Skeletal muscle cell (primary cell): Measurements from ENCODE around the gene WASHC3.
A peak's percentile ranks its signal among the peaks of the same experiment; 100 is the strongest.
"Not testable (repeated sequence)": the region's sequence is repeated elsewhere in the genome, so short reads cannot be mapped to it uniquely, and the experiment has no call there.

Source experiments
- DNase-seq: peaks from one replicate; pipeline ENCODE4 v3.0.0-alpha.2; 2010; ENCODE audit warnings: low read depth
- H3K4me3 ChIP-seq: 2 replicates; pipeline ENCODE4 v1.5.1; 2011; ENCODE audit warnings: low read depth, mild to moderate bottlenecking, control low read depth, low read length, moderate library complexity

The WASHC3 gene

DNA sequence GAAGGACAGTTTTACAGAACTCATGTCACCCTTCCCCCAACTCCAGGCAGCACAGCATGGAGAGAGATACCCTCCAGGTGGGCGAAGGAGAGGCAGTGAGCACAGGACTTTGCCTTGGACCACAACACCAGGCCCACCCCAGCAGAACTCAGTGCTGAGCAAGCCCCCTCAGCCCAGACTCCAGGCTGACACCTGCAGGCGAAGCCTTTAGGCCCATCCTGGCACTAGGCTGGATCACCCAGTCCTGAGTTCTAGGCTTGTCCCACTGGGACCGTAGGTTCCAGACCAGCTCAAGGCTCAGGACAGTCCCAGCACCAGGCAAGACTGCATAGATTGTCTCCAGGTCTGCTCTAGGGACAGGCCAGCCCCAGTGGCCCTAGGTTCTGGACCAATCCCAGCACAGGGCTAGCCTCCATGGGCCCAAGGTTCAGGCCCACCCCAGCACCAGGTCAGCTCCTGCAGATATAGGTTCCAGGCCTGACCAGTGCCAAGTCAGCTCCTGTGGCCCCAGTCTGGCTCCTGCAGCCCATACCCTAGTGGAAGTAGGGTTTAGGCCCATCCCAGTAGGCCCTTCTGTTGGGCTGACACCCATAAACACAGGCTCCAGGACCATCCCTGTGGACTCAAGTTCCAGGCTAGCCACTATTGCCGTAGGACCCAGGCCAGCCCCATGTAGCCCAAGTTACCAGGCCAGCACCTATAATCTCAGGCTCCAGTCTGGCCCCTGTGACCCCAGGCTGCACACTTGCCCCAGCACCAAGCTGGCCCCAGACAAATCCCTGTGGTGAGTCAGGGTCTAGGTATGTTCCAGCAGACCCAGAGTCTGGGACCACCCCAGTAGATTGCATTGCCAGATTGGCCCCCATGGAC, 9.4 kb downstream of the WASHC3 start:
- no peak for DNase-seq
- H3K4me3 ChIP-seq: no peak overlapping the region

GRCh38 chr12:102051431-102051965, 10.3 kb downstream of the WASHC3 start:
- no peak overlapping the region for H3K4me3 ChIP-seq
- no peak for DNase-seq

GRCh38 chr12:102050660-102051430, 10.9 kb downstream of the WASHC3 start:
- no peak for DNase-seq
- no peak overlapping the region for H3K4me3 ChIP-seq

DNA sequence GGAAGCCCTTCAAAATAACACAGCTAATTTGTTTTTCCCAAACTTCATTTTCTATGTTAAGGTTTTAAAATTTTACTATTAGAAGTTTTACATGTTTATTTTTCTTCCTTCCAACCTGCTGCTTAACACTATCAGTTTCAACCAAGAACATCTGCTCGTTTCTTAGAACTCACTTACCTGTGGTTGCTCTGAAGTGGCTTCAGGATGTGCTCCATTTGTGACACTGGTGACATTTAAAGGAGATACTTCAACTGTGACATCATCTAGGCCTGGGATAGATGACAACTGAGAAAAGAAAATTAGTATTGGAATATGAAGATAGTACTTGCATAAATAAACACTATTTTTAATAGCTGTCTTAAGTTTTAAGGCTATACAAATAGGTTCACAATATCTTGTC, 17.9 kb downstream of the WASHC3 start:
- no peak overlapping the region for H3K4me3 ChIP-seq
- no peak for DNase-seq

- DNase-seq: no peak
- H3K4me3 ChIP-seq: no peak overlapping the region
Observed at GRCh38 chr12:102033991-102034745, 27.6 kb downstream of the WASHC3 start.

GRCh38 chr12:102031852-102032251, 29.9 kb downstream of the WASHC3 start:
- no peak overlapping the region for H3K4me3 ChIP-seq
- no peak for DNase-seq

DNA sequence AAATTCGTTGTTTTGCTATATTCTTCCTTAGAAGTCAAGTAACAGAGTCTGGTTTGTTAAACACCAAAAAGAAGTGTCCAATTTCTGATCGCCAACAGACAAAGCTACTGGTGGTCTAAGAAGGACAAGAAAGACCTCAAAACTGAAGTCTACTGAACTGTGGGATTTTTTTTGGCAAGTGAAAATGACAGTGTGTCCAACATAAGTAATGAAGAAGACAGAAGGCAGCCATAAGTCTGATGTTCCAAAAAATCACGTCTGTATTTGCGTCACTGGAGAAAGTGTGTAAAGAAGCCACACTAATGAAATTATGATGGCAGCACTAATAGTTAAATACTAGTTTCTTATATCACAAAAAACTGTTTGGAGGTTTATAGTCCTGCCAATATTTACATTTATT, 32.6 kb downstream of the WASHC3 start:
- no peak overlapping the region for H3K4me3 ChIP-seq
- DNase-seq: no peak

DNA sequence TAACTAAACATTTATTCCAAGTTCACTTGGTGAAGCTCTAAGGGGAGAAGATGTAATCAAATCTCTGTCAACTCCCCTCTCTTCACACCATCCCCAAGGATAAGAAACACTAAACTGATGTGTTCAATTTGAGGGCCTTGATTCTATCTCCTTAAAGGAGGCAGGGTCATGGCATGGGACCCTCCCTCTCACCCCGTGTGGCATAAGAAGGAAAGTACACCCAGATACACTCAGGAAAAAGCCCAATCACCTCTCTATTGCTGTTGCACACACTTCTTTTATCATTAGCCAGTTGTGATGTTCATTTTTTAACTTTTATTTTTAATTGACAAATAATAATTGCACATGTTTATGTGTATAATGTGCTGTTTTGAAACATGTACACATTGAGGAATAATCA, 35.1 kb downstream of the WASHC3 start:
- H3K4me3 ChIP-seq: no peak overlapping the region
- no peak for DNase-seq

- H3K4me3 ChIP-seq: no peak overlapping the region
- no peak for DNase-seq
Observed at GRCh38 chr12:102024765-102025164, 37.0 kb downstream of the WASHC3 start.

DNA sequence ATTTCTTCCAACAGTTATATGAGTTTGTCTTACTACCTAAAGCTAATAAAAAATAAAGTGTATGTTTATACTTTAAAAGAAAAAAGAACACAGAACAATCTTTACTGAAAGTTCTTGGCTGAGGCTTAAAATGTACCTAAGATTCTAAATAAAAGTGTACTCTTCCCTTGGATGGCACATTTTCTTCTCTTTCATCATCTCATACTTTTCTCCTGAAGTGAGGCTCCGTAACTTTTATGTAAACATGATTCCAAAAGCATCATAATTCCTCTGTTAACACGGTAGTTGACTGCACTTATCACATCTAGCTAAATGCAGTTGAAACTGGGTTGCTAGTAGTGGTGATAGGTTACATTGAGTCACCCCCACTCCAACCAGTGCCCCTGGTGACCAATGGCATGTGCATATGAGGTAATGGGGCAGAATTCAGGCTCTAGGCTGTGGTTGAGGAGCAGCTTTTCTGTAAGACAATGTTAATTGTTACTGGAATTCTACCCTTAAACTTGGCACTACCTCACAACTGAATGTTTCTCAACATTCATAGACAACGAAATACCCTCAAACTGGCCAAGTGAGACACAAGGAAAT, 38.4 kb downstream of the WASHC3 start:
- H3K4me3 ChIP-seq: no peak overlapping the region
- DNase-seq: peak; percentile 55

DNA sequence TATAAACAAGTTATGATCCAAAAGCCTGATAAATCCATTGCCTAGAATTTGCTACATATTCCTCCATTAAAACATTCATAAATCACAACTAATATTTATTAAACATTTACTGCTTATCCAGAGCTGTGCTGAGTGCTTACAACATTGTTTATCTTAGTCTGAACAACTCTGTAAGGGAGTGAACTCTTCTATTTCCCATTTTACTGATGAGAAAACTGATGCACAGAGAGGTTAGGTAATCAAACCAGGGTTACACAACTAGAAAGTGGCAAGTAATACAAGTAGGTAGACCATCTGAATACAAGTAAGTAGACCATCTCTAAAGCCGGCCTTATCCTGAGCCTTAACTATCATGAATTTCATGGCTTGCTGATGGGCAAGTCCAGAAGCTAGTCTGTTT, 39.5 kb downstream of the WASHC3 start:
- H3K4me3 ChIP-seq: no peak overlapping the region
- no peak for DNase-seq

DNA sequence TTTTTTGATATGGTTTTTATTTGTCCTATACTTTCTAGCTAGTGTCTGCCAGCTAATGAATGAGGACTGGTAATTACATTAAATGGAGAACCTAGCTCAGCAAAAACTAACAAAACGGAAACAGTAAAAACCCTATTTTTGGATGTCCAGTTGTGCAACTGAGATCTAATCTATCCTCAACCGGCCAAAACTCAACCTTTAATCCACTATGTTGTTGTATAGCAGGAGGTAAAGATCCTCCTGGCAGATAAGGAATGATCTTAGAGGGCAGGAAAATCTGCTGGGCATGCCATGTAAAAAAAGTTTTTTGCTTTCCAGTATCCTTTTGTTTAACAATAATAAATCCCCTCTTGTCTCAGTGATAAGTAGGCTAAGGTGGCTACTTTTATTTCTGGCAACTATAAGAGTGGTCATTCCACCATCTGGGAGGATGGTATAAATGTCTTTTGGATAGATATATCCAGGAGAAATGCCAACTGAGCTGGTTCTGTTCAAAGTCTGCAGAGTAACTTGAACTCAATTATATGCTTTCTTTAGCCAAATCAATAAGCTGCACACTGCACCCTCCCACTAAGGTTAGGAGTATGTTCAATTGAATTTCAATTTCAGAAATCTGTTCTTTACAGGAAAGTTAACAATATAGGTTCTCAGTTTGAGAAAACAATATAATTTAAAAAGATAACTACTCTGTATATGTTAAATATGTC, 40.1 kb downstream of the WASHC3 start:
- no peak for DNase-seq
- no peak overlapping the region for H3K4me3 ChIP-seq

DNA sequence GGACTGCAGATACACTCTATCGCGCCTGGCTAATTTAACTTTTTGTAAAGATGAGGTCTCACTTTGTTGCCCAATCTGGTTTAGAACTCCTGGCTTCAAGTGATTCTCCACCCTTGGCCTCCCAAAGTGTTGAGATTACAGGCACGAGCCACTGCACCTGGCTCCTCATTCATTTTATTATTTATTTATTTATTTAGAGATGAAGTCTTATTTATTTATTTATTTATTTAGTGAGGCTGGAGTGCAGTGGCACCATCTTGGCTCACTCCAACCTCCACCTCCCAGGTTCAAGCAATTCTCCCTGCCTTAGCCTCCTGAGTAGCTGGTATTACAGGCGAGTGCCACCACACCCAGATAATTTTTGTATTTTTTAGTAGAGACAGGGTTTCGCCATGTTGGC, 43.2 kb downstream of the WASHC3 start:
- not testable (repeated sequence) for DNase-seq, H3K4me3 ChIP-seq

DNA sequence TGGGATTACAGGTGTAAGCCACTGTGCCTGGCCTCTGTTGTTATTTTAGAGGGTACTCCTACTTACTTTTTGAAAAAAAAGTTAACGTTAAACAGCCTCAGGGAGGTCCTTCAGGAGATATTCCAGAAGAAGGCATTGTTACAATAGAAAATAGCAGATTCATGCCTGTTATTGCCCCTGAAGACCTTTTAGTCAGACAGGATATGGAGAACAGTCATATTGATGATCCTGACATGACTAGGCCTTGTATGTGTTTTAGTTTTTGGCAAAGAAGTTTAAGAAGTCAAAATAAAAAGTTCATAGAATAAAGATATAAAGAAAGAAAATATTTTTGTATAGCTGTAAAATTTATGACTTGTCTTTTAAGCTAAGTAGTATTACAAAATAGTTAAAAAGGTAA, 45.3 kb downstream of the WASHC3 start:
- H3K4me3 ChIP-seq: no peak overlapping the region
- DNase-seq: no peak

- no peak for DNase-seq
- no peak overlapping the region for H3K4me3 ChIP-seq
Observed at GRCh38 chr12:102010265-102010994, 51.4 kb downstream of the WASHC3 start.

DNA sequence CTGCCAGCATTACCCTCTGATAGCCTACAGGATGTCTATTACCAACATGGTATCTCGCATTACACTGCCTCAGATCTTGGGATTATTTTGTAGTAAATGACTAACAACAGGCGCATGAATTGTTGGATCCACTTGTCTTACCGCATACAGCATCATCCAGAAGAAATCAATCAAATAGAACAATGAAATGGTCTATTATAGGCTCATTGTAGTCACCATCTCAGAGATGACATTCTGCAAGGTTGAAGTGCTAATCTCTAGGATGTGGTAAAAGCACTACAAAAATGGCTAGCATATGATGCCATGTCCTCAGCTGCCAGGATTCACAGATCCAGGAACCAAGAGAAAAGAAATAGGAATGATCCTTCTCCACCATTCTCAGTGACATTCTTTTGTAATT, 52.0 kb downstream of the WASHC3 start:
- no peak overlapping the region for H3K4me3 ChIP-seq
- DNase-seq: no peak

DNA sequence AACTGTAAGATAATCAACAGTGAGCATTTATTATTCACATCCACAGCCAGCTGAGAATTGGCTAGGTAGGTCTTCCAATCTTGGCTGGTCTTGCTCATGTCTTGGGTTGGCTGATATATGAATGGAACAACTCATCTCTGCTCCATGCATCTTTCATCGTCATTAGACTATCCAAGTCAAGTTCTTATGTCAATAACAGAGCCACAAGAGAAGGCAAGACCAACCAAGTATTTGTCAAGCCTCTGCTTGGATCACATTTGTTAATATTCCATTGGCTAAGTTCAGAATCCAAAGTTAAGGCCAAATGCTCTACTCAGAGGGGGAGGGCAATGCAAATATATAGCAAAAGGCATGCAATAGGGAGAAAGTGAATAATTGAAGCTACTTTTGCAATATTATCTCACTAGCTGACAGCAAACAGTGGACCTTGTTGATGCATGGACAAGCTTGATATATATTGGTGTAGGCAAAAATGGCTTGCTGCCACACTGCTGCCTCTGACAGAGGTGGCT, 53.1 kb downstream of the WASHC3 start:
- no peak for DNase-seq
- no peak overlapping the region for H3K4me3 ChIP-seq

DNA sequence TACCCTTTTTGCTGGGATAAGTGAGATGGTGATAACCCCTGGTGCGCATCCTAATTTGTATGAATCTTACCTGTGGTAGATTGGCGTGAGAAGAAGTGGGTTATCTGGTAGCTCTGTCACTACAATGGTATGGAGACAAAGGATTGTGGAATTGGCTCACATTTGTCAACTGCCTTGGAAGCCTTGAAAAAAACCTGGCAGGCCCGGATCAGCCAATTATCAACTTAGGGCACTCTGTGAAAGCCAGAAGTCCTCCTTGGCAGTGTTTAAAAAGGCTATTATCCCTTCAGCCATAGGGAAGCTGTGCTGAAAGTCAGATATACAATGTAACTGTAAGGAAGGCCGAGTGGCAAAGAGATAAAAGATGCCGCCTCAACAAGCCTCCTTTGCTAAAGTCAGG, 56.5 kb downstream of the WASHC3 start:
- H3K4me3 ChIP-seq: no peak overlapping the region
- DNase-seq: no peak
